GM12872 (cell line): ENCODE results near the gene MEIOSIN.

Experiments used
- CTCF ChIP-seq: IDR thresholded peaks from 3 replicates; pipeline ENCODE4 v1.5.1; 2011; ENCODE audit warnings: low read depth, mild to moderate bottlenecking, low read length, moderate library complexity; ENCODE audit not compliant: insufficient read depth

MEIOSIN gene

DNA sequence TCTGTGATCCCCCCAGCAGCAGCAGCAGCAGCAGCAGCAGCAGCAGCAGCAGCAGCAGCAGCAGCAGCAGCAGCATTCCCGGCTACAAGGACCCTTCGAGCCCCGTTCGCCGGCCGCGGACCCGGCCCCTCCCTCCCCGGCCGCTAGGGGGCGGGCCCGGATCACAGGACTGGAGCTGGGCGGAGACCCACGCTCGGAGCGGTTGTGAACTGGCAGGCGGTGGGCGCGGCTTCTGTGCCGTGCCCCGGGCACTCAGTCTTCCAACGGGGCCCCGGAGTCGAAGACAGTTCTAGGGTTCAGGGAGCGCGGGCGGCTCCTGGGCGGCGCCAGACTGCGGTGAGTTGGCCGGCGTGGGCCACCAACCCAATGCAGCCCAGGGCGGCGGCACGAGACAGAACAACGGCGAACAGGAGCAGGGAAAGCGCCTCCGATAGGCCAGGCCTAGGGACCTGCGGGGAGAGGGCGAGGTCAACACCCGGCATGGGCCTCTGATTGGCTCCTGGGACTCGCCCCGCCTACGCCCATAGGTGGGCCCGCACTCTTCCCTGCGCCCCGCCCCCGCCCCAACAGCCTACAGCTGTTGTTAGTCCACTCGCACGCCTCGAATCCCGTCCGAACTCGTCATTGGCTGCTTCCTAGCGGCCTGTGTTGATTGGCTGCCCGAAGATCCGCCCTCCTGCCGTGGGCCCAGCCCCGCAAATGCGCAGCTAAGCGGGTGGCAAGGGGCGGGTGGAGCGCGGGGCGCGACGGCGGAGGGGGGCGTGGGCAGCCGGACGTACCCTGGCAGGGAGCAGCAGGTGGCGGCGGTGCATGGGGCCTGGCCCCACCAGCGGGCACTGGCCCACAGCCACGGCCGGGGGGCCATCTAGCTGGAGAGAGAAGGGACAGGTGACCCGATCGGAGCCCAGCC is 37.2 kb downstream of the MEIOSIN start:
- peak; percentile 73 for TF ChIP-seq CTCF

- TF ChIP-seq CTCF: no peak
Measured at GRCh38 chr19:45771311-45771933, 38.2 kb downstream of the MEIOSIN start.

- TF ChIP-seq CTCF: no peak
Measured at GRCh38 chr19:45772130-45772840, 39.0 kb downstream of the MEIOSIN start.

DNA sequence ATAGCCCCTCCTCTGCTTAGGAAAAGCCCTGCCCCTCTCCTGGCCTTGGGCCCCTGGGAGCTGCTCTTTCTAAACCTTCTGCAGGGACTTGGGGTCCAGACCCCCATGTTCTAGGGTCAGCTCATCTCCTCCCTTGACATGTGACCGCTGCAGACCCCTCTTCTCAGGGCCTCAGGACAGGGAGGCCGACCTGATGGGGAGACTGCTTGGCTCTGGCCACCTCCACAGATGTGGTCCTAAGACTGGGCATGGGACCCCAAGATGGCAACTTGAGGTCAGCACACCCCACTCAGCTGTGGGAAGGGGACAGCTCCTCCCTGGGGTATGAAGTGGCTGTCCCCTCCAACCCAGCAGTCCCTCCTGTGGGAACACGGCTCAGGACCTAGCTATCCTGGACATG is 39.7 kb downstream of the MEIOSIN start:
- TF ChIP-seq CTCF: no peak

GRCh38 chr19:45773384-45773783 is 40.1 kb downstream of the MEIOSIN start:
- TF ChIP-seq CTCF: no peak

GRCh38 chr19:45774765-45775164 is 41.5 kb downstream of the MEIOSIN start:
- no peak; the same call in 2 of the 3 replicates for TF ChIP-seq CTCF

DNA sequence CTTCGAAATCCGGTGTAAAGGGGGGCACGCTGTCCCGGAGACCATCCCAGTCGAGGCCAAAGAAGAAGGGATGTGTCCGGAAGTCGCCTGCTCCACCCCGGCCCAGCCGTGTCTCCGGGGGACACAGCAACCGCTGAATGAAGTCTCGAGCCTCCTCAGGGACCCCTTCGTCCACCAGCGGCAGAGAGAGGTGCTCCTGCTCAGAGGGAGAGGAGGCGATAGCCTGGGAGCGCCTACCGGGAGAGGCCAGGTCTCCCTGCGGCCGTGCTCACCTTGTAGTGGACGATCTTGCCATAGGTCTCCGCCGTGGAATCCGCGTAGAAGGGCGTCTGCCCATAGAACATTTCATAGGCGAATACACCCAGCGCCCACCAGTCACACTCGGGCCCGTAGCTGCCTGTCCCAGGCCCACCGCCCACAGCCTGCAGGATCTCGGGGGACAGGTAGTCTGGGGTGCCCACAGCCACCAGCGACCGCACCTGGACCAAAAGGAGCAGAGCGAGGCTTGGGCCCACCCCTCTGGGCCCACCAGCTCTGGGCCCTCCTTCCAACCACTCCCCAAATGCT is 44.2 kb downstream of the MEIOSIN start:
- TF ChIP-seq CTCF: no peak
